GM03348 (cell line): ENCODE measurements around the gene SMAD2.
"Not testable (repeated sequence)": the region's sequence is repeated elsewhere in the genome, so short reads cannot be mapped to it uniquely, and the experiment has no call there.

Experiments used
- DNase-seq: peaks from one replicate; pipeline ENCODE4 v3.0.0; 2012; ENCODE audit warnings: low spot score

SMAD2 gene

DNA sequence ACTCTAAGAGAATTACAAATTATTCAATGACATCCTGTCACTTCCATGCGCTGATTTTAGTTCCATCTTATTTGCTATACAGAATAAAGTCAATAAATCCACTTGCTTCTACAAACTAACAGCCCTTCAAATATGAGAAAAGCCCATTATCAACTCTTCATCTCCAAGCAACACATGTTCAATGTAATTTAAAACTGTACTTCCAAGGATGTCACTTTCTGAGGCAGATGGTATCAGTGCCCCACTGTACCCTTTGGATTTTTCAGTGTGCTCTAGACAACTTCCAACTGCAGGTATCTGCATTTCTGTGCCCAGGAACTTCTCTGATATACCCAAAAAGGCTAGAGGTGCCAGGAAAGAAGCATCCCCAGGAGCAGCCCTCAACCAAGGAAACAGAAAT lies 87.6 kb downstream of the SMAD2 start:
- no peak for DNase-seq

DNA sequence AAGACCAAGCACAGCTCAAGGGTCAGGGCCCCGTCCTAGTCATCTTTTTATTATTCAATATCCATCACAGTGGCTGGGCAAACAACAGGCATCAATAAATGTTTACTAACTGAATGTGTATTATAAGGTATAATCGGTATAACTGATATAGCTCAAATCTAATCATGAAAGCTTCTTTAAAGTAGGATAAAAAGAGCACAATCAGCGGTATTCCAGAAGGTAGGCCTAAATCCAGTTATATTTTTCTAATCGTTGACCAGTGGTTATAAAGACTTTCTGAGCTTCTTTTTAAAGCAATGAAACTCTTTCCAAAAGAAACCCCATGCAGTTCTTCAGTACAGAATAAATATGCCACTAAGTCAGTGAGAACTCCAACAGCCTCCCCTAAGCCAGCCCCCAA lies 92.1 kb downstream of the SMAD2 start:
- DNase-seq = no peak

GRCh38 chr18:47832348-47832747 lies 98.1 kb downstream of the SMAD2 start:
- DNase-seq = peak; percentile 24

GRCh38 chr18:47831351-47831750 lies 99.1 kb downstream of the SMAD2 start:
- DNase-seq = no peak

DNA sequence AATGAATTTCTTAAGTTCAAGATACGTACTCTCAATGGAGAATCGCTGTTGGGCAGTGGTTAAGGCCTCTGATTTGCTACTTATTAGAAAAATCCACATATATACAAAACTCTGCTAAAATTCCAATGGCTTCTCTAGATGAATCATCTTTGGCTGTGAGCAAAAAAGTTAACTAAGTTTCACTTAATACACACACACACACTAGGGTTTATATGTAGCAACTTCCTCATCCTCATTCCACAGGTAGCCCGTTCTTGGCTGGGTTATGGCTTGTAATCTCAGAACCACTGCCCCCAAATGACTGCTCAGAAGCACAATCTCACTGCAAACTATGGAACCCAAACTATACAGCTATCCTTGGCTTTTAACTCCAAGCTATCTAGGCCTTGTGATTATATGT lies 99.7 kb downstream of the SMAD2 start:
- no peak for DNase-seq

GRCh38 chr18:47829831-47830230 lies 100.6 kb downstream of the SMAD2 start:
- no peak for DNase-seq

DNA sequence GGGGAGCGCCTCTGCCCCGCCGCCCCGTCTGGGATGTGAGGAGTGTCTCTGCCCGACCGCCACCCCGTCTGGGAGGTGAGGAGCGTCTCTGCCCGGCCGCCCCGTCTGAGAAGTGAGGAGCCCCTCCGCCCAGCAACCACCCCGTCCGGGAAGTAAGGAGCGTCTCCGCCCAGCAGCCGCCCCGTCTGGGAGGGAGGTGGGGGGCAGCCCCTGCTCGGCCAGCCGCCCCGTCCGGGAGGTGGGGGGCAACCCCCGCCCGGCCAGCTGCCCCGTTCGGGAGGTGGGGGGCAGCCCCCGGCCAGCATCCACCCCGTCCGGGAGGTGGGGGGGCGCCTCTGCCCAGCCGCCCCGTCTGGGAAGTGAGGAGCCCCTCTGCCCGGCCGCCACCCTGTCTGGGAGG lies 102.4 kb downstream of the SMAD2 start:
- DNase-seq = not testable (repeated sequence)

- DNase-seq = no peak
Observed at GRCh38 chr18:47826157-47827074, 104.0 kb downstream of the SMAD2 start.

DNA sequence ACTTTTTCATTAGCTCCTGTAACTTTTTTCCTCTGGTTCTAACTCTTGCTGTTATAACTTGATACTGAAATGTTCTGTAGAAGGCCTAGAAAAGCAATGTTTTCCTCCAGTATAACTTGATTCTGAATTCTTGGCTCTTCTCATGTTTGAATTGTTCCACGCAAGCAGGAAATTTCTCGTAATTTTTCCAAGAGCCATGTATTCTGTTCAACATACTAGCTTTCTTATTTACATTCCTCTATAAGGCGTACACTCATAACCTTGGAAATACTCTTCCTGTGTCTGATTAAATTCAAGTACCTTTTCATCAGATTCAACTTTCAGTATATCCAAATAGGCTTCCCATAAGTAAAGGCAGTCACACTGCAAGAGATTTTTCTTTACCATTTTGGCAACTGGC lies 109.1 kb downstream of the SMAD2 start:
- no peak for DNase-seq

DNA sequence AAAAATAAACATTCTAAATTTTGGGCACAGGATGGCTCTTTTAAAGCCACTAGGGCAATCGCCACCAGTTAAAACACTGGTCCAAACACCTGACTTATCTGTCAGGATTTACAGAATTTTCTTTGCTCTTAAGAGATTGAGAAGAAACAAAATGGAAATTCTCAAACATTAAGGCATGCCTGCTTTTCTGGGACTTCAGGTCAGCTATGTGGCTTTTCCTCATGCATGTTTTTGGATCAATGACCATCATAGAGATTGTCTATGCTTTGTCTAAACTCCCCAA lies 112.7 kb downstream of the SMAD2 start:
- no peak for DNase-seq

DNA sequence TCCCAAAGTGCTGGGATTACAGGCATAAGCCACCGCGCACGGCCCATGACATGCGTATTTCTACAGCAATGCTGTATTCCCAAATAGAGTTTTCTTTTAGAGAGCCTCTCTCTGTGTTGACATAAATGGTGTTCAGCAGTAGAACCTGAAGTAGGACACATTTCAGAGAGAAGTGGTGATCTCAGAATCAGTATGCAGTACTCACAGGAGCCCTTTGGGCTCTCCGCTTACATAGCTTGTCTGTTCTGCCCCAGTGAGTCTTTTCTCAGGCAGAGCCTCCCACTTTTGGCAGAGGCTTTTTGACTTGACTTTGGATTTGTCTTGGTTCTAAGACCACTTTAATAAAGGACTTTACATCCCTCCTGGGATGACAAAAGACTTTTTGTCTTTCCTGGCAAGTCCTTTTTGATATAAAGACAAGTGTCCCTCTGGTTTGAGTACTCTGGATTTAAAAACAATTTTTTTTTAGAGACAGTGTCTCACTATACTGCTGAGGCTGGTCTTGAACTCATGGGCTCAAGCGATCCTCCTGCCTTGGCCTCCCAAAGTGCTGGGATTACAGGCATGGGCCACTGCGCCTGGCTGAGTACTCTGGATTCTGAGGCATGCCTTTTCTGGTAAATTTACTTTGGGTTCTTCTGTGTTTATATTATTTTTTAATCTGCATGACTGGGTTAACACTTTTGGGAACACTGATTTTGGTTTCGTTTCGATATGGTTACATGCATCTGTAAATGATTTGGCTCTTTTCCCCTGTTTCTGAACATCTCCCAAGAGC lies 113.3 kb downstream of the SMAD2 start:
- DNase-seq = no peak

GRCh38 chr18:47815486-47816270 lies 114.8 kb downstream of the SMAD2 start:
- DNase-seq = no peak

DNA sequence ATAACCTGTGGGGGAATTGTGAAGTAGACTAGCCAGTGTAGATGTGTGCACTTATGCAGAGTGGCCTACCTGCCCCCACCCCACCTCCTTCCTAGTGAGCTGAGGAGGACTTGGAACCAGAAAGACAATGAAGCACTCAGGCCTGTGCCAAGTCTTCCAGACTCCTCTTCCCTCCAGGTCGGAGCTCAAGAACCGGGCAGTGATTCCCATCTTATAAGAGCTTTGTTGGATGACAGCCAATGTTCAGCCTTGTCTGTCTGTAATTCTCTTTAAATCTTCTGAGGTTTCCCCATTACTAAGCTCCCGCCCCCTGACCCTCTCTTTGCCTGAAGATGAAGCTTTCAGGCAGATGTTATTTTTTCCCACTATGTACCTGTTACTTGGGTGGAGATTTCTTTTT lies 121.0 kb downstream of the SMAD2 start:
- DNase-seq = no peak

DNA sequence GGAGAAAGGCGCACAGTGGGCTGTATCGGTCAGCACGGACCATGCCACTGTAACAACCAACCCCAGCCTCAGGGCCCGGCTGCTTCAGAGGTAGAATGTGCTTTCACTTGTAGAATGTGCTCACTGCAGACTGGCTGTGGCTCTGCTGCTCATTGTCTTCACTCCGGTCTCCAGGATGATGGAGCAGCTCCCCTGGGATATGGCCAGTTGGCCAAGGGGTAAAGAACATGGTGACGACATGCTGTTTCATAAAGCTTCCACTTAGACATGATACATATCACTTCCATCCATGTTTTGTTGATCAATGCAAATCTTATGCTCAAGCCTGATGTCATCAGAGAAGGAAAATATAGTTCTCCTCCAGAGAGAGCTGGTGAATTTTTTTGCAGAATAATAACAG lies 127.7 kb downstream of the SMAD2 start:
- DNase-seq = no peak

- no peak for DNase-seq
Observed at GRCh38 chr18:47801817-47802216, 128.6 kb downstream of the SMAD2 start.

DNA sequence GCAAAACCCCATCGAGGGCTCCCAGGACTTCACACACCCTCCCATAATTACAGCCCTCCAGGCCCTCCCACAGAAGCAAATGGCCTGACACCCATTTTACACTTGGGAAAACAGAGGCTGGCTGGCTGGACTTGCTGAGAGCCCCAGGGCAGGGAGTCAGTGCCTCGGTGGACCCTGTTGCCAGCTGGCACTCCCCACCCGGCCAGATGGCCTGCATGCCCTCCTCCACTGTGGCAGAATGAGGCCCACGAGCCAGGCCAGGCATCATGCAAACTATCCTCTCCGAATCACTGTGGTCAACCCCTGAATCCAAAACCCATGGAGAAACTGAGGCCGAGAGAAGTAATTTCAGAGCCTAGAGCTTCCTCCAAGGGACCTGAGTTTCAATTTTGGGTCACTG lies 129.7 kb downstream of the SMAD2 start:
- DNase-seq = no peak

- DNase-seq = no peak
Observed at GRCh38 chr18:47800248-47800647, 130.2 kb downstream of the SMAD2 start.

- DNase-seq = no peak
Observed at GRCh38 chr18:47799376-47799775, 131.1 kb downstream of the SMAD2 start.

DNA sequence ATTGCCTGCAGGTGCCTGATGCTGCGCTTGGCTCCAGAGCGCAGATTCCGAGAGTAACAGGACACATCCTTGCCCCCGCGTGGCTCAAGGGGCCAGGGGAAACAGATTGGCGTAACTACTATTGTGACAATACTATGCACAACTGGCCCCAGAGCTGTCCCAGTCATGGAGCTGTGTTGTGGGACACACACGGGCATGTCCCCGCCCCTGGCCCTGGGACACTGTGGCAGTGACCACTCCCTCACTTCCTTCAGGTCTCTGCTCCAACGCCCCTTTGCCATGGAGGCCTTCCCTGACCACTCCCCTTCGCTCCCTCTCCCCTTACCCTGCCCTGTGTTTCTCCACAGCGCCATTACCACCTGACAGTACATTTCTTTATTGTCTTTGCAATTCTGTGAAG lies 132.1 kb downstream of the SMAD2 start:
- DNase-seq = no peak

DNA sequence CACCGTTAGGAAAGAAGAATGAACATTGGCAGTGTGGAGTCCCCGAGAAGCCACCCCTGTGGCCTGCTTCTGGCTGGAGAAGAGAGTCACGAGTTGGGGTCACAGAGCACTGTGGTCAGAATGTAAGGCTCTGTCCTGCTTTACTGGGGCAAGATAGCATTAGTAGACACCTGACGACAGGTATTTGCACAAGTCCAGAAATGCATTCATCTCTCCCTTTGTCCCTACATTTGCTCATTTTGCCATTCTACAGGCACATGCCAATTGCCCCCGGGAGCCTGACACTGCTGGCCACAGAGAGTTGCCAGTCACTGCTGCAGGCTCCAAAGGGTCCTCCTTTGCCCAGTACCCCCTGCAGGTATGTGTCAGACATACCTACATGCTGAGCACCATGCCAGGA lies 133.3 kb downstream of the SMAD2 start:
- no peak for DNase-seq

GRCh38 chr18:47795434-47795814 lies 135.0 kb downstream of the SMAD2 start:
- DNase-seq = no peak

DNA sequence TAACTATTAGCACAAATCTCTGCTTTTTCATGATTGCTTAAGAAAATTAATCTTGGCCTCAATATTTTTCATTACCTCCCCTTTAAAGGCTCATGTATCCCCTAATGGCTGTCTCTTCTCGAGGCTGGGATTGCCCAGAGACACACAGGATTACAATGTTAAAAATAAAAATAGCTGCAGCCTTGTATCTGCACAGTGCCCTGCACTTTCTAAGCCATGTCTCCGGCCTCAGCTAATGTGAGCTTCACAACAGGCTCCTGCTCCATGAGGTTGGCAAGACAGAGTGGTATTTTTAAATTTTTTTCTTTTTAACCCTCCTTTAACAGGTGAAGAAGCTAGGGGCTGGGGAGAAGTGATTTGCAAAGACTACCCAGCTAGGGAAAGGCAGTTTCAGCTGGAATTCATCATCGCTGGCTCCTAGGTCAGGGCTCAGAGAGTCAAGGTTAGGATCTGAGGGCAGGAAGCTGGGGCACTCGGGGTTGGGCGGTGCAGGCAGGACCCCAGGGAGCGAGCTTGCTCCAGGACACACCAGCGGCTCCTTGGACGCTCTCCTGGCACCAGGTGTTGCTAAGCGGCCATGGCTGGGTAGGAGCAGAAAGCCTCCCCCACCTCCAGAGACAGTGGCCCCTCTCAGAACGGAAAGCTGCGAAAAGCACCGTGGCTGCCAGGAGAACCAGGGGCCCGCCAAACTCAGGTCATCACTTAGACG lies 135.6 kb downstream of the SMAD2 start:
- no peak for DNase-seq
